ENCODE results near the gene EVA1C. TPM values are rescaled to one million over a fixed set of nuclear protein-coding genes. Genes with fewer than 3 reads are reported as not detected.

Gene EVA1C
- total RNA-seq, 2 donors from 2014 or later: 25.5 to 45.9 TPM

- peak in 1 of 2 donors; percentile 58 for TF ChIP-seq CTCF (IDR thresholded peaks at IDR 0.05)
- DNase-seq (ENCODE audit: low spot score): no peak
- H3K36me3 ChIP-seq: peaks cover 19% of the 10 kb centered on the region
- H3K9me3 ChIP-seq: no peaks in the 10 kb centered on the region
- H3K4me3 ChIP-seq: peak overlapping the region; percentile 2 to 80
- peak overlapping the region; percentile 99 for H3K27ac ChIP-seq
- no peaks in the 10 kb centered on the region for H3K27me3 ChIP-seq
- peaks cover 5 to 62% of the 10 kb centered on the region in 2 donors for H3K4me1 ChIP-seq
Measured at GRCh38 chr21:32414579-32415358, 2.3 kb downstream of the EVA1C start.

GRCh38 chr21:32415451-32416398 lies 3.2 kb downstream of the EVA1C start:
- DNase-seq (ENCODE audit: low spot score): no peak
- Histone ChIP-seq H3K36me3 (peaks cover 19% of the 10 kb centered on the region), H3K4me1 (peaks cover 4 to 53% of the 10 kb centered on the region in 2 donors), H3K4me3 (peak overlapping the region; percentile 2 to 80), H3K27me3 (no peaks in the 10 kb centered on the region), H3K27ac (peak overlapping the region; percentile 99), H3K9me3 (no peaks in the 10 kb centered on the region)
- no peak for TF ChIP-seq CTCF (IDR thresholded peaks at IDR 0.05)

- H3K4me1 ChIP-seq: peaks cover 0 to 45% of the 10 kb centered on the region in 2 donors
- no peak for TF ChIP-seq CTCF (IDR thresholded peaks at IDR 0.05)
- peaks cover 0 to 7% of the 10 kb centered on the region in 2 donors for H3K9me3 ChIP-seq
- no peak for DNase-seq (ENCODE audit: low spot score)
- H3K4me3 ChIP-seq: no peak overlapping the region
- no peaks in the 10 kb centered on the region for H3K27me3 ChIP-seq
- peaks cover 19% of the 10 kb centered on the region for H3K36me3 ChIP-seq
- H3K27ac ChIP-seq: no peak overlapping the region
Measured at GRCh38 chr21:32418146-32418545, 5.6 kb downstream of the EVA1C start.

DNA sequence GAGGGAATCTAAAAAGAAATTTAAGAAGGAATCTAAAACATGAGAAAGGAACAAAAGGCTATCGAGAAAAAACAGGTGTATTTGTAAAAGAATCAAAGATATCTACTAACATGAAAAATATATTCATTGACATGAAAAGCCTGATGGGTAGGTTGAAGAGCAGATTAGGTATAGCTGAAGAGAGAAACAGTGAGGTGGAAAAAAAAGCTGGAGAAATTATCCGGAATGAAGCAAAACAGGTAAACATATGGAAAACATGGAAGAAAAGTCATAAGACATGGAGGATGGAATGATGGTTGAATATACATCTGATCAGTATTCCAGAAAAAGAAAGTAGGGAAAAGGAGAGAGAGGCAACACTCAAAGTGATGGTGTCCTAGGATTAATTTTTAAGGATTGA lies 9.6 kb downstream of the EVA1C start:
- H3K9me3 ChIP-seq: peaks cover 0 to 7% of the 10 kb centered on the region in 2 donors
- H3K4me3 ChIP-seq: no peak overlapping the region
- no peaks in the 10 kb centered on the region for H3K27me3 ChIP-seq
- DNase-seq (ENCODE audit: low spot score): no peak
- H3K36me3 ChIP-seq: peaks cover 16% of the 10 kb centered on the region
- no peak for TF ChIP-seq CTCF (IDR thresholded peaks at IDR 0.05)
- peaks cover 0 to 31% of the 10 kb centered on the region in 2 donors for H3K4me1 ChIP-seq
- H3K27ac ChIP-seq: no peak overlapping the region

GRCh38 chr21:32423320-32424190 lies 11.0 kb downstream of the EVA1C start:
- TF ChIP-seq CTCF (IDR thresholded peaks at IDR 0.05): no peak
- Histone ChIP-seq H3K36me3 (peaks cover 2% of the 10 kb centered on the region), H3K27me3 (no peaks in the 10 kb centered on the region), H3K4me3 (no peak overlapping the region), H3K9me3 (peaks cover 0 to 7% of the 10 kb centered on the region in 2 donors), H3K27ac (no peak overlapping the region), H3K4me1 (peaks cover 0 to 37% of the 10 kb centered on the region in 2 donors)
- DNase-seq (ENCODE audit: low spot score): no peak

Data from right atrium auricular region (tissue), 2 donors.